Stimulated activated CD8-positive, alpha-beta memory T cell treated with anti-CD3 and anti-CD28 coated beads, Interleukin-12 subunit alpha, Interleukin-12 subunit beta, amount 100 ng/mL, for 24 hours (primary cell): ENCODE measurements around the gene CHRNA10.

Source experiments
- DNase-seq: peaks from one replicate; pipeline ENCODE4 v3.0.0-alpha.2; 2020; ENCODE audit errors: extremely low read depth

CHRNA10 gene

GRCh38 chr11:3635641-3636375 is 35.4 kb downstream of the CHRNA10 start:
- DNase-seq = no peak

- no peak for DNase-seq
Measured at GRCh38 chr11:3632070-3632660, 39.0 kb downstream of the CHRNA10 start.

GRCh38 chr11:3631331-3631730 is 39.9 kb downstream of the CHRNA10 start:
- no peak for DNase-seq

GRCh38 chr11:3627291-3627690 is 43.9 kb downstream of the CHRNA10 start:
- DNase-seq = no peak

GRCh38 chr11:3626250-3626960 is 44.8 kb downstream of the CHRNA10 start:
- no peak for DNase-seq

- DNase-seq = no peak
Measured at GRCh38 chr11:3623767-3624458, 47.3 kb downstream of the CHRNA10 start.

- DNase-seq = no peak
Measured at GRCh38 chr11:3623121-3623520, 48.1 kb downstream of the CHRNA10 start.

- DNase-seq = no peak
Measured at GRCh38 chr11:3622521-3622920, 48.7 kb downstream of the CHRNA10 start.

GRCh38 chr11:3617990-3618389 is 53.2 kb downstream of the CHRNA10 start:
- DNase-seq = no peak

- DNase-seq = no peak
Measured at GRCh38 chr11:3616721-3617460, 54.3 kb downstream of the CHRNA10 start.

- DNase-seq = no peak
Measured at GRCh38 chr11:3615998-3616397, 55.2 kb downstream of the CHRNA10 start.
